ENCODE data around the gene KPNA1. TPM values are rescaled to one million over a fixed set of nuclear protein-coding genes. Genes with fewer than 3 reads are reported as not detected.

KPNA1 gene
- total RNA-seq, 1 experiment from 2014 or later = 118 TPM

- in situ Hi-C loops (cut with HindIII; ENCODE audit: low pct_unique_long_range_greater_than_20kb, low sequenced_read_pairs) (no loop called here), intact Hi-C loops (cut with micrococcal nuclease; ENCODE audit: unreplicated experiment) (no loop called here)
- Histone ChIP-seq H3K4me3 (ENCODE audit: low read depth in 2 of 2, low read length in 2 of 2) (no peak overlapping the region), H3K9me3 (ENCODE audit: control insufficient read depth, insufficient read depth, low read depth, low read length) (no peaks in the 10 kb centered on the region), H3K36me3 (ENCODE audit: control insufficient read depth, insufficient read depth, low read length) (peaks cover 26% of the 10 kb centered on the region), H3K27ac (ENCODE audit: low read length) (no peak overlapping the region), H3K4me1 (ENCODE audit: control insufficient read depth, insufficient read depth, low read length) (no peaks in the 10 kb centered on the region), H3K27me3 (ENCODE audit: control insufficient read depth, insufficient read depth, low read length) (no peaks in the 10 kb centered on the region)
- CTCF ChIA-PET = no interaction called here
- ATAC-seq (no peak), DNase-seq (ENCODE audit: low read depth, low spot score) (no peak)
- BruUV-seq (replicated peaks) = no TSS peak
- POLR2A ChIA-PET = no interaction called here
- no peak for TF ChIP-seq REST (IDR thresholded peaks at IDR 0.05; ENCODE audit: insufficient read depth in 1 of 2, low read depth in 2 of 2, low read length in 1 of 2)
- no peak for TF ChIP-seq SIN3A (IDR thresholded peaks at IDR 0.05; ENCODE audit: borderline replicate concordance, insufficient read depth, low read depth, low read length)
- TF ChIP-seq POLR2AphosphoS5 (IDR thresholded peaks at IDR 0.05; ENCODE audit: low read depth, low read length) = no peak
- TF ChIP-seq TCF7L2 (IDR thresholded peaks at IDR 0.05; ENCODE audit: low read depth, low read length) = no peak
- no peak for TF ChIP-seq CTCF (IDR thresholded peaks at IDR 0.05)
These were observed 71.6 kb downstream of the KPNA1 start for GRCh38 chr3:122443090-122443489.

- TF ChIP-seq SIN3A (IDR thresholded peaks at IDR 0.05; ENCODE audit: borderline replicate concordance, insufficient read depth, low read depth, low read length) = no peak
- TF ChIP-seq TCF7L2 (IDR thresholded peaks at IDR 0.05; ENCODE audit: low read depth, low read length) = no peak
- TF ChIP-seq CTCF (IDR thresholded peaks at IDR 0.05) = no peak
- Histone ChIP-seq H3K9me3 (ENCODE audit: control insufficient read depth, insufficient read depth, low read depth, low read length) (no peaks in the 10 kb centered on the region), H3K4me1 (ENCODE audit: control insufficient read depth, insufficient read depth, low read length) (no peaks in the 10 kb centered on the region), H3K4me3 (ENCODE audit: low read depth in 2 of 2, low read length in 2 of 2) (no peak overlapping the region), H3K36me3 (ENCODE audit: control insufficient read depth, insufficient read depth, low read length) (peaks cover 42% of the 10 kb centered on the region), H3K27ac (ENCODE audit: low read length) (no peak overlapping the region), H3K27me3 (ENCODE audit: control insufficient read depth, insufficient read depth, low read length) (no peaks in the 10 kb centered on the region)
- ChIA-PET CTCF (no interaction called here), POLR2A (no interaction called here)
- no TSS peak for BruUV-seq (replicated peaks)
- DNase-seq (ENCODE audit: low read depth, low spot score) (no peak), ATAC-seq (no peak)
- in situ Hi-C loops (cut with HindIII; ENCODE audit: low pct_unique_long_range_greater_than_20kb, low sequenced_read_pairs) (no loop called here), intact Hi-C loops (cut with micrococcal nuclease; ENCODE audit: unreplicated experiment) (no loop called here)
These were observed 78.8 kb downstream of the KPNA1 start for GRCh38 chr3:122435950-122436349.

Data from Panc1 (cell line).